ENCODE data around the gene PCYT2.

The PCYT2 gene

GRCh38 chr17:81899514-81900166 is 11.6 kb downstream of the PCYT2 start:
- Histone ChIP-seq H3K4me3 (no peak overlapping the region), H3K27me3 (ENCODE audit: low read depth) (no peaks in the 10 kb centered on the region), H3K36me3 (replicated peaks) (peaks cover 56% of the 10 kb centered on the region), H3K4me1 (no peaks in the 10 kb centered on the region), H3K9me3 (no peaks in the 10 kb centered on the region)
- in situ Hi-C loops (cut with MboI; ENCODE audit: low sequenced_read_pairs) = no loop called here
- DNase-seq (ENCODE audit: low spot score in 2 of 2) = no peak

- peaks cover 52% of the 10 kb centered on the region for H3K36me3 ChIP-seq (replicated peaks)
Measured at GRCh38 chr17:81898885-81899284, 12.3 kb downstream of the PCYT2 start.

GRCh38 chr17:81898029-81898866 is 13.0 kb downstream of the PCYT2 start:
- H3K4me3 ChIP-seq = no peak overlapping the region
- in situ Hi-C loops (cut with MboI; ENCODE audit: low sequenced_read_pairs) = no loop called here
- peak; percentile 18 to 59 for DNase-seq (ENCODE audit: low spot score in 2 of 2)
- H3K9me3 ChIP-seq = no peaks in the 10 kb centered on the region
- H3K36me3 ChIP-seq (replicated peaks) = peaks cover 51% of the 10 kb centered on the region
- H3K27me3 ChIP-seq (ENCODE audit: low read depth) = no peaks in the 10 kb centered on the region
- H3K4me1 ChIP-seq = no peaks in the 10 kb centered on the region

More at GRCh38 chr17:81898885-81899284, 12.3 kb downstream of the PCYT2 start:
- Histone ChIP-seq H3K4me1 (no peaks in the 10 kb centered on the region), H3K27me3 (ENCODE audit: low read depth) (no peaks in the 10 kb centered on the region), H3K9me3 (no peaks in the 10 kb centered on the region), H3K4me3 (no peak overlapping the region)
- in situ Hi-C loops (cut with MboI; ENCODE audit: low sequenced_read_pairs) = no loop called here
- no peak for DNase-seq (ENCODE audit: low spot score in 2 of 2)

- Histone ChIP-seq H3K4me3 (no peak overlapping the region), H3K9me3 (no peaks in the 10 kb centered on the region), H3K36me3 (replicated peaks) (peaks cover 55% of the 10 kb centered on the region), H3K4me1 (peaks cover under 1% of the 10 kb centered on the region), H3K27me3 (ENCODE audit: low read depth) (no peaks in the 10 kb centered on the region)
- DNase-seq (ENCODE audit: low spot score in 2 of 2) = no peak
- in situ Hi-C loops (cut with MboI; ENCODE audit: low sequenced_read_pairs) = no loop called here
Measured at GRCh38 chr17:81895400-81895799, 15.8 kb downstream of the PCYT2 start.

- H3K36me3 ChIP-seq (replicated peaks) = peaks cover 61% of the 10 kb centered on the region
Measured at GRCh38 chr17:81891303-81891552, 20.0 kb downstream of the PCYT2 start.

GRCh38 chr17:81890447-81891302 is 20.5 kb downstream of the PCYT2 start:
- H3K4me3 ChIP-seq = peak overlapping the region; percentile 84
- peaks cover 61% of the 10 kb centered on the region for H3K36me3 ChIP-seq (replicated peaks)
- H3K4me1 ChIP-seq = peaks cover 7% of the 10 kb centered on the region
- no peak for DNase-seq (ENCODE audit: low spot score in 2 of 2)
- in situ Hi-C loops (cut with MboI; ENCODE audit: low sequenced_read_pairs) = no loop called here
- no peaks in the 10 kb centered on the region for H3K27me3 ChIP-seq (ENCODE audit: low read depth)
- no peaks in the 10 kb centered on the region for H3K9me3 ChIP-seq

More at GRCh38 chr17:81891303-81891552, 20.0 kb downstream of the PCYT2 start:
- peak overlapping the region; percentile 84 for H3K4me3 ChIP-seq
- in situ Hi-C loops (cut with MboI; ENCODE audit: low sequenced_read_pairs) = no loop called here
- H3K4me1 ChIP-seq = peaks cover 7% of the 10 kb centered on the region
- no peaks in the 10 kb centered on the region for H3K9me3 ChIP-seq
- no peak for DNase-seq (ENCODE audit: low spot score in 2 of 2)
- H3K27me3 ChIP-seq (ENCODE audit: low read depth) = no peaks in the 10 kb centered on the region

GRCh38 chr17:81889602-81890001 is 21.6 kb downstream of the PCYT2 start:
- Histone ChIP-seq H3K4me3 (peak overlapping the region; percentile 84; the same call in 1 of the 2 replicates), H3K4me1 (peaks cover 7% of the 10 kb centered on the region), H3K36me3 (replicated peaks) (peaks cover 65% of the 10 kb centered on the region), H3K27me3 (ENCODE audit: low read depth) (no peaks in the 10 kb centered on the region), H3K9me3 (no peaks in the 10 kb centered on the region)
- no peak for DNase-seq (ENCODE audit: low spot score in 2 of 2)
- in situ Hi-C loops (cut with MboI; ENCODE audit: low sequenced_read_pairs) = no loop called here

GRCh38 chr17:81888988-81889595 is 22.1 kb downstream of the PCYT2 start:
- Histone ChIP-seq H3K9me3 (no peaks in the 10 kb centered on the region), H3K4me3 (no peak overlapping the region), H3K36me3 (replicated peaks) (peaks cover 68% of the 10 kb centered on the region), H3K27me3 (ENCODE audit: low read depth) (no peaks in the 10 kb centered on the region), H3K4me1 (peaks cover 7% of the 10 kb centered on the region)
- in situ Hi-C loops (cut with MboI; ENCODE audit: low sequenced_read_pairs) = no loop called here
- no peak for DNase-seq (ENCODE audit: low spot score in 2 of 2)

GRCh38 chr17:81888105-81888987 is 22.9 kb downstream of the PCYT2 start:
- H3K27me3 ChIP-seq (ENCODE audit: low read depth) = no peaks in the 10 kb centered on the region
- H3K36me3 ChIP-seq (replicated peaks) = peaks cover 75% of the 10 kb centered on the region
- no peak for DNase-seq (ENCODE audit: low spot score in 2 of 2)
- H3K4me1 ChIP-seq = peaks cover 7% of the 10 kb centered on the region
- no peaks in the 10 kb centered on the region for H3K9me3 ChIP-seq
- no peak overlapping the region for H3K4me3 ChIP-seq
- in situ Hi-C loops (cut with MboI; ENCODE audit: low sequenced_read_pairs) = no loop called here

- Histone ChIP-seq H3K4me1 (peaks cover 7% of the 10 kb centered on the region), H3K4me3 (no peak overlapping the region), H3K36me3 (replicated peaks) (peaks cover 90% of the 10 kb centered on the region), H3K9me3 (no peaks in the 10 kb centered on the region), H3K27me3 (ENCODE audit: low read depth) (no peaks in the 10 kb centered on the region)
- no peak for DNase-seq (ENCODE audit: low spot score in 2 of 2)
- in situ Hi-C loops (cut with MboI; ENCODE audit: low sequenced_read_pairs) = no loop called here
Measured at GRCh38 chr17:81885869-81886548, 25.2 kb downstream of the PCYT2 start.

GRCh38 chr17:81885454-81885853 is 25.7 kb downstream of the PCYT2 start:
- peaks cover 93% of the 10 kb centered on the region for H3K36me3 ChIP-seq (replicated peaks)

GRCh38 chr17:81884968-81885367 is 26.2 kb downstream of the PCYT2 start:
- Histone ChIP-seq H3K4me1 (peaks cover 3% of the 10 kb centered on the region), H3K36me3 (replicated peaks) (peaks cover 93% of the 10 kb centered on the region), H3K4me3 (no peak overlapping the region), H3K9me3 (no peaks in the 10 kb centered on the region), H3K27me3 (ENCODE audit: low read depth) (no peaks in the 10 kb centered on the region)
- no peak for DNase-seq (ENCODE audit: low spot score in 2 of 2)
- in situ Hi-C loops (cut with MboI; ENCODE audit: low sequenced_read_pairs) = no loop called here

More at GRCh38 chr17:81885454-81885853, 25.7 kb downstream of the PCYT2 start:
- Histone ChIP-seq H3K4me1 (peaks cover 7% of the 10 kb centered on the region), H3K27me3 (ENCODE audit: low read depth) (no peaks in the 10 kb centered on the region), H3K9me3 (no peaks in the 10 kb centered on the region), H3K4me3 (no peak overlapping the region)
- in situ Hi-C loops (cut with MboI; ENCODE audit: low sequenced_read_pairs) = no loop called here
- no peak for DNase-seq (ENCODE audit: low spot score in 2 of 2)

All from HAP-1 (cell line).